NCI-H2081 treated with DMSO at 0.1 percent for 48 hours (cell line): ENCODE measurements around the gene HTRA3.

Experiments used
- DNase-seq: peaks from one replicate; lab custom pipeline; 2025; lab: John Stamatoyannopoulos, UW

HTRA3 gene

GRCh38 chr4:8311101-8312068, 41.8 kb downstream of the HTRA3 start:
- no peak for DNase-seq

- no peak for DNase-seq
Measured at GRCh38 chr4:8312069-8312445, 42.5 kb downstream of the HTRA3 start.

GRCh38 chr4:8312976-8313375, 43.4 kb downstream of the HTRA3 start:
- DNase-seq = no peak

GRCh38 chr4:8314691-8315255, 45.2 kb downstream of the HTRA3 start:
- no peak for DNase-seq

- DNase-seq = peak; percentile 38
Measured at GRCh38 chr4:8315435-8316250, 46.1 kb downstream of the HTRA3 start.

GRCh38 chr4:8316251-8316771, 46.8 kb downstream of the HTRA3 start:
- no peak for DNase-seq

- no peak for DNase-seq
Measured at GRCh38 chr4:8316911-8317351, 47.4 kb downstream of the HTRA3 start.

- no peak for DNase-seq
Measured at GRCh38 chr4:8317474-8317873, 47.9 kb downstream of the HTRA3 start.

GRCh38 chr4:8318509-8318908, 49.0 kb downstream of the HTRA3 start:
- no peak for DNase-seq

- DNase-seq = no peak
Measured at GRCh38 chr4:8319061-8319460, 49.5 kb downstream of the HTRA3 start.

GRCh38 chr4:8319731-8320385, 50.3 kb downstream of the HTRA3 start:
- no peak for DNase-seq

GRCh38 chr4:8320386-8320750, 50.8 kb downstream of the HTRA3 start:
- DNase-seq = no peak

- DNase-seq = no peak
Measured at GRCh38 chr4:8321220-8321619, 51.7 kb downstream of the HTRA3 start.

- no peak for DNase-seq
Measured at GRCh38 chr4:8321771-8322170, 52.2 kb downstream of the HTRA3 start.

- DNase-seq = no peak
Measured at GRCh38 chr4:8322794-8323704, 53.5 kb downstream of the HTRA3 start.

GRCh38 chr4:8323947-8324555, 54.5 kb downstream of the HTRA3 start:
- no peak for DNase-seq

GRCh38 chr4:8324640-8325239, 55.2 kb downstream of the HTRA3 start:
- DNase-seq = no peak

- DNase-seq = no peak
Measured at GRCh38 chr4:8325291-8325973, 55.9 kb downstream of the HTRA3 start.

GRCh38 chr4:8326206-8326605, 56.7 kb downstream of the HTRA3 start:
- DNase-seq = no peak
